ENCODE measurements around the gene NABP2. TPM values are rescaled to one million over a fixed set of nuclear protein-coding genes. Genes with fewer than 3 reads are reported as not detected.

NABP2 gene
- total RNA-seq, 1 experiment from 2014 or later, result 98.6 TPM

DNA sequence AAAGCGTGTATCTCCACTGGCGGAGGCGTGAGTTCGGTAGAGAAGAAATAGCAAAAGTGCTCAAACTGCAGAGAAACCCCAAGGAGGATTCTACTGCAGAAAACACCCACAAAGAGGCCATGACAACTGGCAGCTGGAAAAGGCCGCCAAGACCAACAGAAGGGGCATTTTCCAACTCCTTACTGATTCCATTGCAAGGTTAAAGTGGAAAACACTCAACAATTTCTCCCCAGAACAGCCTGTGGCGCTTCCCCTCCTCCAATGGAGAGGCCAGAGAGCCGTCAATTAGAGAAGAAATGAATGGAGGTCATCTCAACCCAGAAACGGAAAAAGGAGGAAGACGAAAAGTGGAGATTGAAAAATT lies 34.7 kb downstream of the NABP2 start:
- peak overlapping the region; percentile 77 for H3K4me3 ChIP-seq (ENCODE audit: low read length)
- H2AFZ ChIP-seq (ENCODE audit: low read length), result peak overlapping the region; percentile 85
- TSS peak; percentile 80 for BruUV-seq (replicated peaks)
- peaks cover 31% of the 10 kb centered on the region for H3K79me2 ChIP-seq (ENCODE audit: low read length)
- no peaks in the 10 kb centered on the region for H3K27me3 ChIP-seq (ENCODE audit: low read length)
- TF ChIP-seq EZH2phosphoT487 (IDR thresholded peaks at IDR 0.05; ENCODE audit: borderline replicate concordance, low read length), result no peak
- TF ChIP-seq, protein P1, sequence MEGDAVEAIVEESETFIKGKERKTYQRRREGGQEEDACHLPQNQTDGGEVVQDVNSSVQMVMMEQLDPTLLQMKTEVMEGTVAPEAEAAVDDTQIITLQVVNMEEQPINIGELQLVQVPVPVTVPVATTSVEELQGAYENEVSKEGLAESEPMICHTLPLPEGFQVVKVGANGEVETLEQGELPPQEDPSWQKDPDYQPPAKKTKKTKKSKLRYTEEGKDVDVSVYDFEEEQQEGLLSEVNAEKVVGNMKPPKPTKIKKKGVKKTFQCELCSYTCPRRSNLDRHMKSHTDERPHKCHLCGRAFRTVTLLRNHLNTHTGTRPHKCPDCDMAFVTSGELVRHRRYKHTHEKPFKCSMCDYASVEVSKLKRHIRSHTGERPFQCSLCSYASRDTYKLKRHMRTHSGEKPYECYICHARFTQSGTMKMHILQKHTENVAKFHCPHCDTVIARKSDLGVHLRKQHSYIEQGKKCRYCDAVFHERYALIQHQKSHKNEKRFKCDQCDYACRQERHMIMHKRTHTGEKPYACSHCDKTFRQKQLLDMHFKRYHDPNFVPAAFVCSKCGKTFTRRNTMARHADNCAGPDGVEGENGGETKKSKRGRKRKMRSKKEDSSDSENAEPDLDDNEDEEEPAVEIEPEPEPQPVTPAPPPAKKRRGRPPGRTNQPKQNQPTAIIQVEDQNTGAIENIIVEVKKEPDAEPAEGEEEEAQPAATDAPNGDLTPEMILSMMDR (conservative IDR thresholded peaks at IDR 0.05; ENCODE audit: low read depth, low read length), result no peak
- TF ChIP-seq EZH2 (IDR thresholded peaks at IDR 0.05; ENCODE audit: low read length, unreplicated experiment), result no peak
- ATAC-seq, result no peak
- intact Hi-C loops (cut with micrococcal nuclease), result no loop called here
- CTCF ChIA-PET, result interaction anchor here (1.2 kb wide), 1 partner anchor 8 kb away, joined by 11 read pairs; the partner anchor contains the start of gene COQ10A
- H3F3A ChIP-seq (ENCODE audit: low read length, unreplicated experiment), result no peaks in the 10 kb centered on the region
- DNase-seq, result no peak
- POLR2A ChIA-PET (ENCODE audit: unreplicated experiment), result interaction anchor here (0.7 kb wide), 1 partner anchor 40 kb away, joined by 6 read pairs; no protein-coding TSS in a partner anchor
- peaks cover 12% of the 10 kb centered on the region; the same call in 1 of the 2 replicates for H4K20me1 ChIP-seq (ENCODE audit: low read length)
- peak overlapping the region; percentile 90 for H3K4me2 ChIP-seq (ENCODE audit: low read length)
- peaks cover 19% of the 10 kb centered on the region for H3K36me3 ChIP-seq (ENCODE audit: low read depth, low read length)
- no peaks in the 10 kb centered on the region for H3K9me2 ChIP-seq (replicated peaks; ENCODE audit: low read length)
- no peaks in the 10 kb centered on the region for H3K9me3 ChIP-seq (ENCODE audit: low read length)
- peaks cover 31% of the 10 kb centered on the region for H3K4me1 ChIP-seq (ENCODE audit: insufficient read depth, low read length)
- H3K27ac ChIP-seq (ENCODE audit: low read length), result 0 out of 2 replicates have a peak overlapping the region, but pooled peaks have one; percentile 1
- peak overlapping the region; percentile 83 for H3K9ac ChIP-seq (ENCODE audit: low read length)

DNA sequence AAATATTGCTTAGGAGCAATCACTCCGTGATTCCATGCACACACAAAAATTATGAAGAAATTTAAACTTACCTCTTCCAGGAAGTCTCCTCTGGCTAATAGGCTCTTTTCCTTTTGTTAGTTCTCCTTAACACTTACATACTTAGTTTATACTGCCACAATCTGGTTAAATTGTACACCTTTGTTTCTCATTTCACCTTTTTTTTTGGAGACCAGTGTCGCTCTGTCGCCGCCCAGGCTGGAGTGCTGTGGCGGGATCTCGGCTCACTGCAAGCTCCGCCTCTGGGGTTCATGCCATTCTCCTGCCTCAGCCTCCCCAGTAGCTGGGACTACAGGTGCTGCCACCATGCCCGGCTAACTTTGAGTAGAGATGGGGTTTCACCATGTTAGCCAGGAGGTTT lies 36.2 kb downstream of the NABP2 start:
- Histone ChIP-seq H3K79me2 (ENCODE audit: low read length) (peaks cover 27% of the 10 kb centered on the region), H2AFZ (ENCODE audit: low read length) (no peak overlapping the region), H3K9me2 (replicated peaks; ENCODE audit: low read length) (no peaks in the 10 kb centered on the region), H4K20me1 (ENCODE audit: low read length) (peaks cover 12% of the 10 kb centered on the region; the same call in 1 of the 2 replicates), H3K9ac (ENCODE audit: low read length) (no peak overlapping the region), H3K27me3 (ENCODE audit: low read length) (no peaks in the 10 kb centered on the region), H3K4me2 (ENCODE audit: low read length) (no peak overlapping the region), H3K27ac (ENCODE audit: low read length) (no peak overlapping the region), H3K4me3 (ENCODE audit: low read length) (no peak overlapping the region), H3K36me3 (ENCODE audit: low read depth, low read length) (peaks cover 5% of the 10 kb centered on the region; the same call in 1 of the 2 replicates), H3K4me1 (ENCODE audit: insufficient read depth, low read length) (peaks cover 31% of the 10 kb centered on the region), H3K9me3 (ENCODE audit: low read length) (no peaks in the 10 kb centered on the region), H3F3A (ENCODE audit: low read length, unreplicated experiment) (no peaks in the 10 kb centered on the region)
- DNase-seq, result no peak
- intact Hi-C loops (cut with micrococcal nuclease), result no loop called here
- POLR2A ChIA-PET (ENCODE audit: unreplicated experiment), result no interaction called here
- CTCF ChIA-PET, result no interaction called here
- no TSS peak for BruUV-seq (replicated peaks)
- ATAC-seq, result no peak
- TF ChIP-seq EZH2 (IDR thresholded peaks at IDR 0.05; ENCODE audit: low read length, unreplicated experiment) (no peak), EZH2phosphoT487 (IDR thresholded peaks at IDR 0.05; ENCODE audit: borderline replicate concordance, low read length) (no peak)
- TF ChIP-seq, protein P1 (conservative IDR thresholded peaks at IDR 0.05; ENCODE audit: low read depth, low read length), result no peak

DNA sequence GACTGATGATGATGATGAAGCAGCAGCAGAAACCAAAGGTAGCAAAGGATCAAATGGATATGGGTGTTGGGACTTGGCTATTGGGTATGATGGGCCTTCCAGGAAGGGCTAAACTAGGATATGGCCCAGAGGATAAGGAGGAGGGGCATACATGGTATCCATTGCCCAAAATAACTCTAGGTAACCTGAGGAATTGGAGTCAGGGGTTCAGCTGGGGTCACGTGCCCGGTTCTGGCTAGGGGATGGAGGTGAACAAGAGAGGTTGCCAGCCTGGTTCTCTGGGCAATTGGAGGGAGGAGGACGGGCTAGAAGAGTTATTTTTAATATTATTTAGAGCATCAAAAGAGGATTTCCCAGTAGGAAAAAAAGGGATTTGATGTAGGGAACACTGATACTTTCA lies 36.8 kb downstream of the NABP2 start:
- Histone ChIP-seq H3K79me2 (ENCODE audit: low read length) (peaks cover 21% of the 10 kb centered on the region), H3K9me2 (replicated peaks; ENCODE audit: low read length) (no peaks in the 10 kb centered on the region), H3K9ac (ENCODE audit: low read length) (no peak overlapping the region), H3K9me3 (ENCODE audit: low read length) (no peaks in the 10 kb centered on the region), H3K27ac (ENCODE audit: low read length) (peak overlapping the region; percentile 47; the same call in 1 of the 2 replicates), H3K4me2 (ENCODE audit: low read length) (no peak overlapping the region), H3K36me3 (ENCODE audit: low read depth, low read length) (peaks cover under 1% of the 10 kb centered on the region; the same call in 1 of the 2 replicates), H3K4me3 (ENCODE audit: low read length) (no peak overlapping the region), H3F3A (ENCODE audit: low read length, unreplicated experiment) (no peaks in the 10 kb centered on the region), H3K27me3 (ENCODE audit: low read length) (no peaks in the 10 kb centered on the region), H3K4me1 (ENCODE audit: insufficient read depth, low read length) (peaks cover 31% of the 10 kb centered on the region), H2AFZ (ENCODE audit: low read length) (no peak overlapping the region), H4K20me1 (ENCODE audit: low read length) (peaks cover 12% of the 10 kb centered on the region; the same call in 1 of the 2 replicates)
- ChIA-PET POLR2A (ENCODE audit: unreplicated experiment) (no interaction called here), CTCF (no interaction called here)
- ATAC-seq (no peak), DNase-seq (no peak)
- BruUV-seq (replicated peaks), result no TSS peak
- intact Hi-C loops (cut with micrococcal nuclease), result no loop called here
- TF ChIP-seq, protein P1 (conservative IDR thresholded peaks at IDR 0.05; ENCODE audit: low read depth, low read length), result no peak
- no peak for TF ChIP-seq EZH2 (IDR thresholded peaks at IDR 0.05; ENCODE audit: low read length, unreplicated experiment)
- TF ChIP-seq EZH2phosphoT487 (IDR thresholded peaks at IDR 0.05; ENCODE audit: borderline replicate concordance, low read length), result no peak

All from PC-3 (cell line).